ENCODE measurements around the gene PACRG. TPM values are rescaled to one million over a fixed set of nuclear protein-coding genes. Genes with fewer than 3 reads are reported as not detected.

PACRG gene
- total RNA-seq, 1 experiment from 2014 or later = not detected

DNA sequence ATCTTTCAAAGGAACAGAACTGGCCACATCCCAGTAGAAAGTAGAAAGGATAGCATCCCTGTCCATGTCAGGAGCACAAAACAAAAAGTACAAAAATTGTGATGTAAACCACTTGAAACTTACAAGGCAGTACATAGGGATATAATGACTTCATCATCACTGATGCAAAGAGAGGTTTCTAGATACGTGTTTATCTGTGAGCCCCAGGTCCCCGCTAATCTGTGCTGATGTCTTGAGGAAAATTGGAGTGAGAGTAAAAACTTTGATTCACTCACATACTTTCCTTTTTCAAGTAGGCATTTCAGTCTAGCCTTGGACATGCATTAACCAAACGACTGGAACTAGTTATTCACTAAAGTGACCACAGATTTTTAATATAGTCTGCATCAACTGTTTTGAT lies 470.1 kb downstream of the PACRG start:
- H3K4me1 Mint-ChIP-seq (ENCODE audit: low read depth, unreplicated experiment) = no peaks in the 10 kb centered on the region
- intact Hi-C loops (cut with micrococcal nuclease; ENCODE audit: unreplicated experiment) = no loop called here
- Histone ChIP-seq H3K9me3 (no peaks in the 10 kb centered on the region), H3K36me3 (ENCODE audit: control insufficient read depth, insufficient read depth, low read length) (no peaks in the 10 kb centered on the region), H3K4me3 (ENCODE audit: low read depth, low read length) (no peak overlapping the region), H3K27me3 (replicated peaks; ENCODE audit: control insufficient read depth, insufficient read depth, low read length) (no peaks in the 10 kb centered on the region), H3K4me1 (no peaks in the 10 kb centered on the region)
- H3K4me3 Mint-ChIP-seq (ENCODE audit: unreplicated experiment) = no peak overlapping the region
- no peak overlapping the region for H3K27ac Mint-ChIP-seq (ENCODE audit: unreplicated experiment)
- POLR2A ChIA-PET = no interaction called here
- H3K9me3 Mint-ChIP-seq (ENCODE audit: unreplicated experiment) = no peaks in the 10 kb centered on the region
- BruUV-seq (replicated peaks) = no TSS peak
- TF ChIP-seq, protein P1, sequence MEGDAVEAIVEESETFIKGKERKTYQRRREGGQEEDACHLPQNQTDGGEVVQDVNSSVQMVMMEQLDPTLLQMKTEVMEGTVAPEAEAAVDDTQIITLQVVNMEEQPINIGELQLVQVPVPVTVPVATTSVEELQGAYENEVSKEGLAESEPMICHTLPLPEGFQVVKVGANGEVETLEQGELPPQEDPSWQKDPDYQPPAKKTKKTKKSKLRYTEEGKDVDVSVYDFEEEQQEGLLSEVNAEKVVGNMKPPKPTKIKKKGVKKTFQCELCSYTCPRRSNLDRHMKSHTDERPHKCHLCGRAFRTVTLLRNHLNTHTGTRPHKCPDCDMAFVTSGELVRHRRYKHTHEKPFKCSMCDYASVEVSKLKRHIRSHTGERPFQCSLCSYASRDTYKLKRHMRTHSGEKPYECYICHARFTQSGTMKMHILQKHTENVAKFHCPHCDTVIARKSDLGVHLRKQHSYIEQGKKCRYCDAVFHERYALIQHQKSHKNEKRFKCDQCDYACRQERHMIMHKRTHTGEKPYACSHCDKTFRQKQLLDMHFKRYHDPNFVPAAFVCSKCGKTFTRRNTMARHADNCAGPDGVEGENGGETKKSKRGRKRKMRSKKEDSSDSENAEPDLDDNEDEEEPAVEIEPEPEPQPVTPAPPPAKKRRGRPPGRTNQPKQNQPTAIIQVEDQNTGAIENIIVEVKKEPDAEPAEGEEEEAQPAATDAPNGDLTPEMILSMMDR (IDR thresholded peaks at IDR 0.05; ENCODE audit: insufficient read depth in 1 of 2, low read depth in 1 of 2, low read length in 1 of 2, severe bottlenecking in 1 of 2, unreplicated experiment in 1 of 2) = no peak
- CTCF ChIA-PET = no interaction called here
- peaks cover 14% of the 10 kb centered on the region for H3K27me3 Mint-ChIP-seq (ENCODE audit: insufficient read depth, unreplicated experiment)
- no peaks in the 10 kb centered on the region for H3K36me3 Mint-ChIP-seq (ENCODE audit: insufficient read depth, unreplicated experiment)
- DNase-seq = no peak

DNA sequence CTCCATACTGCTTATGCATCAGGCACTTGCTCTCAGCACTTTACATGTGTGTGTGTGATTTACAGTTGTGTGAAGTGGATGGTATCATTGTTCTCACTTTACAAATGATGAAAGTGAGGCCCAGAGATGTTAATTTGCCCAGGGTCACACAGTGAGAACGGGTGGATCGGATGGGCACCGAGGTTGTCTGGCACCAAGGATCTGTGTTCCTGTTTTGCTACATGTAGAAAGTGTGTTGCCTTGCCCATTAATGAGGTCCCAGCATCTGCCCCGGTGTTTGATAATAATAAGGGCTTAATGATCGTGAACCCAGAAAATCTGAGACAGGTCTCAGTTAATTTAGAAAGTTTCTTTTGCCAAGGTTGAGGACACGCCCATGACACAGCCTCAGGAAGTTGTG lies 470.6 kb downstream of the PACRG start:
- no peak overlapping the region for H3K4me3 Mint-ChIP-seq (ENCODE audit: unreplicated experiment)
- H3K4me1 Mint-ChIP-seq (ENCODE audit: low read depth, unreplicated experiment) = no peaks in the 10 kb centered on the region
- Histone ChIP-seq H3K27me3 (replicated peaks; ENCODE audit: control insufficient read depth, insufficient read depth, low read length) (no peaks in the 10 kb centered on the region), H3K4me3 (ENCODE audit: low read depth, low read length) (no peak overlapping the region), H3K4me1 (no peaks in the 10 kb centered on the region), H3K36me3 (ENCODE audit: control insufficient read depth, insufficient read depth, low read length) (no peaks in the 10 kb centered on the region), H3K9me3 (no peaks in the 10 kb centered on the region)
- ChIA-PET POLR2A (no interaction called here), CTCF (no interaction called here)
- peaks cover 14% of the 10 kb centered on the region for H3K27me3 Mint-ChIP-seq (ENCODE audit: insufficient read depth, unreplicated experiment)
- H3K27ac Mint-ChIP-seq (ENCODE audit: unreplicated experiment) = no peak overlapping the region
- intact Hi-C loops (cut with micrococcal nuclease; ENCODE audit: unreplicated experiment) = no loop called here
- H3K36me3 Mint-ChIP-seq (ENCODE audit: insufficient read depth, unreplicated experiment) = no peaks in the 10 kb centered on the region
- BruUV-seq (replicated peaks) = no TSS peak
- H3K9me3 Mint-ChIP-seq (ENCODE audit: unreplicated experiment) = no peaks in the 10 kb centered on the region
- DNase-seq = no peak
- TF ChIP-seq, protein P1 (IDR thresholded peaks at IDR 0.05; ENCODE audit: insufficient read depth in 1 of 2, low read depth in 1 of 2, low read length in 1 of 2, severe bottlenecking in 1 of 2, unreplicated experiment in 1 of 2) = no peak

- Mint-ChIP-seq H3K36me3 (ENCODE audit: insufficient read depth, unreplicated experiment) (no peaks in the 10 kb centered on the region), H3K27ac (ENCODE audit: unreplicated experiment) (no peak overlapping the region), H3K4me3 (ENCODE audit: unreplicated experiment) (no peak overlapping the region), H3K4me1 (ENCODE audit: low read depth, unreplicated experiment) (no peaks in the 10 kb centered on the region), H3K27me3 (ENCODE audit: insufficient read depth, unreplicated experiment) (peaks cover 13% of the 10 kb centered on the region), H3K9me3 (ENCODE audit: unreplicated experiment) (no peaks in the 10 kb centered on the region)
- H3K36me3 ChIP-seq (ENCODE audit: control insufficient read depth, insufficient read depth, low read length) = no peaks in the 10 kb centered on the region
- DNase-seq = no peak
- H3K4me3 ChIP-seq (ENCODE audit: low read depth, low read length) = no peak overlapping the region
- TF ChIP-seq, protein P1 (IDR thresholded peaks at IDR 0.05; ENCODE audit: insufficient read depth in 1 of 2, low read depth in 1 of 2, low read length in 1 of 2, severe bottlenecking in 1 of 2, unreplicated experiment in 1 of 2) = no peak
- POLR2A ChIA-PET = no interaction called here
- no peaks in the 10 kb centered on the region for H3K9me3 ChIP-seq
- no TSS peak for BruUV-seq (replicated peaks)
- CTCF ChIA-PET = no interaction called here
- no peaks in the 10 kb centered on the region for H3K27me3 ChIP-seq (replicated peaks; ENCODE audit: control insufficient read depth, insufficient read depth, low read length)
- H3K4me1 ChIP-seq = no peaks in the 10 kb centered on the region
- intact Hi-C loops (cut with micrococcal nuclease; ENCODE audit: unreplicated experiment) = no loop called here
These were observed 471.6 kb downstream of the PACRG start for GRCh38 chr6:163199371-163199770.

Measured in Caco-2 (cell line).